ENCODE measurements around the gene HEATR5A.

DNA sequence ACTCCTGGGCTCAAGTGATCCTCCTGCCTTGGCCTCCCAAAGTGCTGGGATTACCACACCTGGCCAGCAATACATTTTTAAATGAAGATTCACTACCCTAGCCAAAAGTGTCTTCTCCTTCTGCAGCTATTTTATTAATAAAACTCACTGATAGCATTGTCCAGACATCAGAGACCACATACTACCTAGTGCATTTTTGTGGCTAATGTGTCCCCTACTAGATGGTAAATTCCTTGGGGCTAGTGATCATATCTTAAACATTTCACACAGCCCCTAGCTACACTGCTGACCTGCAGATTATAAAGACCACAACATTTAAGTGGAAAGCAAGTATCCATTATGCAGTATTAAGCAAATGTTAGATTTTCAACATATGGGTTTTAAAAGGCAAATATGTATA, 19.9 kb upstream of the HEATR5A start:
- TF ChIP-seq EP300 (IDR thresholded peaks at IDR 0.05) = no peak
- TF ChIP-seq POLR2A (IDR thresholded peaks at IDR 0.05) = no peak

Measured in tibial nerve (tissue), 3 donors.